OCI-LY3 (cell line): ENCODE measurements around the gene CCDC126.

ENCODE experiments used
- EZH2phosphoT487 ChIP-seq: fragments of 200-600 bp; shearing (Covaris generic); IDR thresholded peaks from 2 replicates; pipeline ENCODE4 v1.6.1; 2018; ENCODE audit warnings: antibody characterized with exemption, mixed run types, low read depth
- TF ChIP-seq, protein P1 (sequence below): fragments of 200-600, 300-600 bp; sonication (generic); IDR thresholded peaks from 2 replicates; pipeline ENCODE4 v1.5.1; 2014; ENCODE audit warnings: antibody characterized with exemption, low read length, low read depth

DNA sequence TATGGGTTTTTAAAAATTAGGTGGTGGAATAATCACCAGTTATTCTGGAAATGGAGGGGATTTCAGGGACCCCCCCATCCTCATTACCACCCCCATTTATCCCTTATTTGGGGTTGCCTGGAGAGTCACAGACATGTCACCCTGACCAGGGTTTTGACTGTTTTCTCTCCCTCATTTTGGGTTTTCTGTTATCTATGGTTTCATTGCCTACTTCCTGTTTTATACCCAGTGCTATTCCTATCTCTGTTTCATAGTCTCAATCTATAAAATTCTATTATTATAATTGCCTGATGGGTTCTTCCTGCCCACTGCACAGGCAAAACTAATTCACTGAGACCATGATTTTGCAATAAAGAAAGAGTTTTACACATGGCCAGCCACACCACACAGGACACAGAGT, 66.9 kb downstream of the CCDC126 start:
- no peak for TF ChIP-seq EZH2phosphoT487
- TF ChIP-seq, protein P1, sequence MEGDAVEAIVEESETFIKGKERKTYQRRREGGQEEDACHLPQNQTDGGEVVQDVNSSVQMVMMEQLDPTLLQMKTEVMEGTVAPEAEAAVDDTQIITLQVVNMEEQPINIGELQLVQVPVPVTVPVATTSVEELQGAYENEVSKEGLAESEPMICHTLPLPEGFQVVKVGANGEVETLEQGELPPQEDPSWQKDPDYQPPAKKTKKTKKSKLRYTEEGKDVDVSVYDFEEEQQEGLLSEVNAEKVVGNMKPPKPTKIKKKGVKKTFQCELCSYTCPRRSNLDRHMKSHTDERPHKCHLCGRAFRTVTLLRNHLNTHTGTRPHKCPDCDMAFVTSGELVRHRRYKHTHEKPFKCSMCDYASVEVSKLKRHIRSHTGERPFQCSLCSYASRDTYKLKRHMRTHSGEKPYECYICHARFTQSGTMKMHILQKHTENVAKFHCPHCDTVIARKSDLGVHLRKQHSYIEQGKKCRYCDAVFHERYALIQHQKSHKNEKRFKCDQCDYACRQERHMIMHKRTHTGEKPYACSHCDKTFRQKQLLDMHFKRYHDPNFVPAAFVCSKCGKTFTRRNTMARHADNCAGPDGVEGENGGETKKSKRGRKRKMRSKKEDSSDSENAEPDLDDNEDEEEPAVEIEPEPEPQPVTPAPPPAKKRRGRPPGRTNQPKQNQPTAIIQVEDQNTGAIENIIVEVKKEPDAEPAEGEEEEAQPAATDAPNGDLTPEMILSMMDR = no peak
